Effector memory CD8-positive, alpha-beta T cell (primary cell): ENCODE measurements around the gene MACROD2.

Experiments used
- ATAC-seq: fragments of 150-1000 bp; cut with Tn5 transposase; replicated peaks from 2 replicates; pipeline ENCODE4 v1.10.0; 2021; ENCODE audit warnings: mild to moderate bottlenecking, moderate library complexity
- DNase-seq, 3 experiments: peaks; one replicate each; pipeline ENCODE4 v3.0.0; 2021
- H3K27ac Mint-ChIP-seq, 2 donors: one replicate each; pipeline ENCODE4 v1.8.0; 2022; ENCODE audit warnings: mild to moderate bottlenecking in 2 of 2, mixed read lengths in 2 of 2, moderate library complexity in 2 of 2
- H3K27me3 Mint-ChIP-seq, 2 donors: one replicate each; pipeline ENCODE4 v1.8.0; 2022; ENCODE audit warnings: mixed read lengths in 2 of 2
- H3K36me3 Mint-ChIP-seq: one replicate; pipeline ENCODE4 v1.8.0; 2022; ENCODE audit warnings: mild to moderate bottlenecking, moderate library complexity, mixed read lengths; ENCODE audit not compliant: insufficient read depth
- H3K4me1 Mint-ChIP-seq, 2 donors: one replicate each; pipeline ENCODE4 v1.8.0; 2022; ENCODE audit warnings: low read depth in 2 of 2, mixed read lengths in 2 of 2
- H3K4me3 Mint-ChIP-seq, 2 donors: one replicate each; pipeline ENCODE4 v1.8.0; 2022; ENCODE audit warnings: mild to moderate bottlenecking in 2 of 2, mixed read lengths in 2 of 2, moderate library complexity in 2 of 2
- H3K9me3 Mint-ChIP-seq, 2 donors: one replicate each; pipeline ENCODE4 v1.8.0; 2022; ENCODE audit warnings: mixed read lengths in 2 of 2

MACROD2 gene

DNA sequence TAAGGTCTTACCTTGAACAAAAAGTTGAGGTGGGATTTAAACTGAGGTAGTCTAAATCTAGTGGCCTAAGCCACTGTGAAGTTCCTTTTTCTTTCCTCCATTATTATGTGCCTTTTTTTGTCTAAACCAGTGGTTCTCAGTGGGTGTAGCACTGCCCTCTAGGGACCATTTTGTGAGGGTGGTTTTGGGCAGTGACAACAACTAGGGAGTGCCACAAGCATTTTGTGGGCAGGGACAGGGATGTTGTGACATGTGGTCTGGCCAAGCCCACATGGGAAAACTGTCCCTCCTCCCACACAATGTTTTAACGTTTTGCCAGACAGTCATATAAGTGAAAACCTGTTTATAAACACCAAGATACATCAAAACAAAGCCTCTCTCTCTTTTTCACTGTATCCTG lies 1241.5 kb downstream of the MACROD2 start:
- no peak for ATAC-seq
- H3K27me3 Mint-ChIP-seq = no peaks in the 10 kb centered on the region
- no peaks in the 10 kb centered on the region for H3K36me3 Mint-ChIP-seq
- DNase-seq = no peak
- no peak overlapping the region for H3K27ac Mint-ChIP-seq
- H3K4me3 Mint-ChIP-seq = no peak overlapping the region
- H3K9me3 Mint-ChIP-seq = peaks cover 7 to 10% of the 10 kb centered on the region in 2 donors
- H3K4me1 Mint-ChIP-seq = no peaks in the 10 kb centered on the region

DNA sequence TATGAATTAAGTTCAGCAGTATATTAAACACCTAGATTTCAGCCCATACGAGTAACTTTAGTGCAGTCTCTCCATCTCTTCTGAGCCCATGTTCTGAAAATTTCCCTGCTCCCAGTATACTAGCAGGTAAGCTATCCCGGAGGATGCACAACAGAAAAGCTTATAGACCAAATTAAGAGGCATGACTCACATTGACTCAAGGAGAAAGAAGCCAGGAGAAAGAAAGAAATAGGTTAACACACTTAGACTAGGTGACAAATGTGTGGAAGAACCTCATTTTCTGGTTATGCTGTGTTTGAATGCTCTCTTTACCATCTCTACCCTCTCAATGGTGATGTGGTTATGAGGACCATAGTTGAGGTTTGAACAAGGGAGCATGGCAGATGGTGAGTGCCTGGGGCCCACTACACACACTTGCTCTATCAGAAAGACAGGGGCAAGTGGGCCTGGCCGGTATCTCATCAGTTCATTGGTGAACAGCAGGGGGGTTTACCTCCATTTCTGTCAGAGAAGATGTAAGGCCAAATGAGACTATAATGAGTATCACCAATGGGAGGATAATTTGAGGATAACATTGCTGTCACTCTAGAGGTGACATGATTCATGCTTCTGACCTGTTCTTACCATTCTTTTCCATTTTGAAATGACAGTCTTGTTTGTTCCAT lies 1244.4 kb downstream of the MACROD2 start:
- H3K36me3 Mint-ChIP-seq = no peaks in the 10 kb centered on the region
- ATAC-seq = no peak
- no peak overlapping the region for H3K4me3 Mint-ChIP-seq
- no peaks in the 10 kb centered on the region for H3K27me3 Mint-ChIP-seq
- peaks cover 7 to 9% of the 10 kb centered on the region in 2 donors for H3K9me3 Mint-ChIP-seq
- H3K4me1 Mint-ChIP-seq = no peaks in the 10 kb centered on the region
- no peak for DNase-seq
- H3K27ac Mint-ChIP-seq = no peak overlapping the region

DNA sequence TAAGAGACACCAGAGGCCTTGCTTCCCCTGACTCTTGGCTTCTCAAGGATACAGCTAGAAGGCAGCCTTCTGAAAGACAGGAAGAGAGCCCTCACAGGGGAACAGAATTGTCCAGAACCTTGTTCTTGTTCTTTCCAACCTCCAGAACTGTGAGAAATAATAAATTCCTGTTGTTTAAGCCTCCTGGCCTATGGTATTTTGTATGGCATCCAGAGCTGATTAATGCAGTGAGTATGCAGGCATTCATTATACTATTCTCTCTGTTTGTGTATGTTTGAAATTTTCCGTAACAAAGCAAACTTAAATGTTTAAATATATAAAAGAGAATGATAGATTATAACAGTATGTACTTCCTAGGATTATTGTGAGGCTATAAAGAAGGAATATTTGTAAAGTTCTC lies 1245.5 kb downstream of the MACROD2 start:
- no peak for ATAC-seq
- no peak overlapping the region for H3K27ac Mint-ChIP-seq
- no peak overlapping the region for H3K4me3 Mint-ChIP-seq
- H3K4me1 Mint-ChIP-seq = no peaks in the 10 kb centered on the region
- no peaks in the 10 kb centered on the region for H3K27me3 Mint-ChIP-seq
- DNase-seq = no peak
- no peaks in the 10 kb centered on the region for H3K36me3 Mint-ChIP-seq
- peaks cover 7% of the 10 kb centered on the region in 2 donors for H3K9me3 Mint-ChIP-seq

DNA sequence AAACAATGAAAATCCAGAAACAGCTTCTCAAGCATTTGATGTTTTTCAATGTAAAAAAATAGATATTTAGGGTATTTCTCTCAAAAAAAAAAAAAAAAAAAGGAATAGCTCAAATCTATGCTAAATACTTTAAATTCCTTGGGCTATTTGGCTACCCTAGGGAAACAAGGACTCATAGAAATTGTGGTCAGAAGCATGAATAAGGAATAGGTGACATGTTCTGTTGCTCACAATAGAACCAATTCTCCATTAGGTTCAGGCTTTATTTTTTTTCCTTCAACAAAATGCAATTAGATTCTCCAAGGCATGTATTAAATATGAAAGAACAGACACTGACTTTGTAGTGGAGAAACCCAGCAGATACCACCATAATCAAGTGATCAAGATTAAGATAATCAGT lies 1246.4 kb downstream of the MACROD2 start:
- Mint-ChIP-seq H3K4me1 (no peaks in the 10 kb centered on the region), H3K4me3 (no peak overlapping the region), H3K9me3 (peaks cover 7% of the 10 kb centered on the region in 2 donors), H3K27me3 (no peaks in the 10 kb centered on the region), H3K27ac (no peak overlapping the region), H3K36me3 (no peaks in the 10 kb centered on the region)
- DNase-seq (no peak), ATAC-seq (no peak)

DNA sequence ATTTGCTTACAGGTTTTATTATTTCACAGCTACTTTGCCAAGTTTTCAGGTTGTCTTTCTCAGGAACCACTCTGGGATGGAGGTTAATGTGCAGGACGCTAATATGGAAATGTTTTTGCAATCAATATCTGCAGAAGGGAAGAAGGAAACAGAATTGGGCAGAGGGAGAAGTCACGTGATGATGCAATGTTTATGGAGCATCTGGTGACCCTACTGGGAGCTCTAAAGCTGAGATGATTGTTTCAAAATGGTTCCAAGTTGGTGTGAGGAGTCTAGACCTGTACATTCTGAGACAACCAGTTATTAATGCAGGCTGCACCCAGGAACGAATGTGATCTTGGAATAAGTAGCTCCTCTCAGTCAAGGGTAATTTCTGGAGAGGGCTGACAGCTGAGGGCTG lies 1247.5 kb downstream of the MACROD2 start:
- Mint-ChIP-seq H3K27me3 (no peaks in the 10 kb centered on the region), H3K4me1 (no peaks in the 10 kb centered on the region), H3K36me3 (no peaks in the 10 kb centered on the region), H3K4me3 (no peak overlapping the region), H3K27ac (no peak overlapping the region), H3K9me3 (peaks cover 2 to 6% of the 10 kb centered on the region in 2 donors)
- no peak for DNase-seq
- ATAC-seq = no peak

DNA sequence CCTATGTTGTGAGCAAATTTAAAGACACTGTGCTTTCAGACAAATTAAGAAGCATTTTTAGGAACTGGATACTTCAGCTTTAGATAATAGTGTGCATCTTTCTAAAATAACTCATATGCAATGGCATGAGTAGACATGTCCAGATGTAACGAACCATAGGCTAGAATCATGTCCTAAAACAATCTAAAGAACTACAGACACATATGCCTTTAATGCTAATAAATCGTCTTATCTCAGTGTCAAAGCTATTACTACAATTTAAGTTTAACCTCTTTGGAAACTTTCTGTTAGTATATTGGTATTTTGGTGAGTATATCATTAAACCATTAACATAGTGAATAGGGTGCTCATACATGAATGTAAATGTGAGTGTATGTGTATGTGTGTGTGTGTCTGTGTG lies 1250.6 kb downstream of the MACROD2 start:
- no peak for ATAC-seq
- Mint-ChIP-seq H3K27me3 (no peaks in the 10 kb centered on the region), H3K4me1 (no peaks in the 10 kb centered on the region), H3K36me3 (no peaks in the 10 kb centered on the region), H3K27ac (no peak overlapping the region), H3K9me3 (peaks cover 9 to 12% of the 10 kb centered on the region in 2 donors), H3K4me3 (no peak overlapping the region)
- no peak for DNase-seq

DNA sequence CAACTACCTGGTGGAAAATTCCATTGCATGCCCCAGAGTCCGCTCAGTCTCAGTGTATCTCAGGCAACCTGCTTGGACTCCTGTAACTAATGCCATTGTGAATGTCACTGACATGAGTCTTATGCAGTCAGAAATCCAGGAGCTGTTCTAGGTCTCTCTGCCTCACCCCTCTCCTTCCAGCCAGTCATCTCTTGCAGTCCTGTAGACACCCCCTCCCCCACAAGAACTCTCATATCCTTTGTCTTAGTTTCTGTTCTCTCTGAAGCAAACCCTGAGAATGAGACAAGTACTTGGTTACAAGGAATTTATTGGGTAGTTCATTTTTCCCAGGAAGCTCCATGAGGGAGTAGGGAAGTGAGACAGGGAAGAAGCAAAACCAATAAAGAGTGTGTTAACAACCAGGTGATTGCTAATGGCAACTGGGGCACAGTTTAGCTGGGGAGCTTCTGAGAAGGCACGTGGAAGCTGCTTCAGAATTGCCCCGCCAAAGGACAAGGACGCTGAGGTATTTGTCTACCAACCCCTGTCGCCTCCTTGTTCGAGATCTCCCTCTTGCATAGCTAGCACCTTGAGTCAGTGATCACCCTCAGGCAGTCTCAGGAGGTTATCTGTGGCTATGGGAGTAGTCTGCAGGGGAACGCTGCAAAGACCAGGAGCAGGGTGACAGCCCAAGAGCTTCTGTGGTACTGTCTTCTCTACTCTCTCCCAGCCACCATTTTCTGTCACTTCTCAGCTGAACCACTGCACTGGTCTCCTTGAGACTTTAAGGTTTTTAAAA lies 1253.5 kb downstream of the MACROD2 start:
- no peak for ATAC-seq
- no peak overlapping the region for H3K27ac Mint-ChIP-seq

DNA sequence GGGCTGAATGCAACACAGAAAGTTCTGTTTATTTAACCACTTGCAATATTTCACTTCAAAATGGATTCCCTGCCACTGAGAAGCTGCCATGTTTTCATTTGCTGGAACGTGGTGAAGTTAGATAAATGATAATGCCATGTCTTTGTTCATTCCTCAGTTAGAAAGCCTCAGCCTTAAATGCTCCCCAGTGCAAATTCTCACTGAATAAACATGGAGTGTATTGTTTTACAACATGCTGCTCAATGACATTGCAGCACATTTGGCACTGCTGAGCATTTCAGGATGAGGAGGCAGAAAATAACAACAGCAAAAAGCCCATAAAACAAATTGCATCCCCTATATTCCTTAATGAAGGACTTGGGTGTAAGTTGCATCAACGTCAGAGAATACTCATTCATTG lies 1255.9 kb downstream of the MACROD2 start:
- H3K27me3 Mint-ChIP-seq = no peaks in the 10 kb centered on the region

More for the DNA sequence above, 1253.5 kb downstream of the MACROD2 start:
- Mint-ChIP-seq H3K4me1 (no peaks in the 10 kb centered on the region), H3K9me3 (peaks cover 9 to 12% of the 10 kb centered on the region in 2 donors), H3K27me3 (no peaks in the 10 kb centered on the region), H3K4me3 (no peak overlapping the region), H3K36me3 (no peaks in the 10 kb centered on the region)
- DNase-seq = no peak

DNA sequence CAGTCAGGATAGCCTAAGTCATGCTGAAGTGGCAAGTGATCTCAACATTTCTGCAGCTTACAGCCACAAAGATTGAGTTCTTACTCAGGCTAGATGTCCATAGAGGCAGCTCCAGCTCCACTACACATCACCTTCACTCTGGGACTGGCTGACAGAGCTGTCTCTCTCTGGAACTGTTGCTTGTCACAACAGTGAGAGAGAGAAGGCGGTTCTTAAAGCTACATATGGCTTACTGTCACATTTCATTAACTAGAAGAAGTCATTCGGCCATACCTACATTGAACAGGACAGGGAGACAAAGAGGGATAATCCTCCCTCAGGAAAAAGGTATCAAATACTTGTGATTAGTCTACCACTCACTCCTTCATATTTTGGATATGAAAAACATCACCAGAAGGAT lies 1257.0 kb downstream of the MACROD2 start:
- Mint-ChIP-seq H3K27me3 (no peaks in the 10 kb centered on the region), H3K36me3 (no peaks in the 10 kb centered on the region), H3K4me3 (no peak overlapping the region), H3K27ac (no peak overlapping the region), H3K9me3 (peaks cover 9 to 11% of the 10 kb centered on the region in 2 donors), H3K4me1 (no peaks in the 10 kb centered on the region)
- DNase-seq (no peak), ATAC-seq (no peak)

More for the DNA sequence above, 1255.9 kb downstream of the MACROD2 start:
- Mint-ChIP-seq H3K4me1 (no peaks in the 10 kb centered on the region), H3K4me3 (no peak overlapping the region), H3K9me3 (peaks cover 9 to 14% of the 10 kb centered on the region in 2 donors), H3K27ac (no peak overlapping the region), H3K36me3 (no peaks in the 10 kb centered on the region)
- DNase-seq = no peak
- no peak for ATAC-seq

DNA sequence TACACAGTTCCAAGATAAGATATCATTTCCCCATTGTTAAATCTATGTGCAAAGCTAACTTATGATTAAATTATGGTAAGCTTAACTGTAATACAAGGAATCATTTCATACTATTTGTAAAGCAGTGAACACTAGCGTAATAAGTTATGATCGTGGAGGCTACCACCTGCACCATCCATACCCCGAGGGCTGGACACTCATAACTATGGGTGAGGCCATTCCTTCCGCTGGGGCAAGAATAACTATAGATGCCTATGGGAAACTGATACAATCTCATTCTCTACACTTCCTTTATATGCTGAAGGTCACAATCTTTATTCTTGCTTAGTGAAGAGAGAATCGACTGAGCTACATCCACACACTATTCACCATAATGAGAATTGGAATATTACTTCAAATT lies 1258.1 kb downstream of the MACROD2 start:
- DNase-seq (no peak), ATAC-seq (no peak)
- Mint-ChIP-seq H3K4me3 (no peak overlapping the region), H3K4me1 (no peaks in the 10 kb centered on the region), H3K9me3 (peaks cover 4 to 8% of the 10 kb centered on the region in 2 donors), H3K27me3 (no peaks in the 10 kb centered on the region), H3K36me3 (no peaks in the 10 kb centered on the region), H3K27ac (no peak overlapping the region)

DNA sequence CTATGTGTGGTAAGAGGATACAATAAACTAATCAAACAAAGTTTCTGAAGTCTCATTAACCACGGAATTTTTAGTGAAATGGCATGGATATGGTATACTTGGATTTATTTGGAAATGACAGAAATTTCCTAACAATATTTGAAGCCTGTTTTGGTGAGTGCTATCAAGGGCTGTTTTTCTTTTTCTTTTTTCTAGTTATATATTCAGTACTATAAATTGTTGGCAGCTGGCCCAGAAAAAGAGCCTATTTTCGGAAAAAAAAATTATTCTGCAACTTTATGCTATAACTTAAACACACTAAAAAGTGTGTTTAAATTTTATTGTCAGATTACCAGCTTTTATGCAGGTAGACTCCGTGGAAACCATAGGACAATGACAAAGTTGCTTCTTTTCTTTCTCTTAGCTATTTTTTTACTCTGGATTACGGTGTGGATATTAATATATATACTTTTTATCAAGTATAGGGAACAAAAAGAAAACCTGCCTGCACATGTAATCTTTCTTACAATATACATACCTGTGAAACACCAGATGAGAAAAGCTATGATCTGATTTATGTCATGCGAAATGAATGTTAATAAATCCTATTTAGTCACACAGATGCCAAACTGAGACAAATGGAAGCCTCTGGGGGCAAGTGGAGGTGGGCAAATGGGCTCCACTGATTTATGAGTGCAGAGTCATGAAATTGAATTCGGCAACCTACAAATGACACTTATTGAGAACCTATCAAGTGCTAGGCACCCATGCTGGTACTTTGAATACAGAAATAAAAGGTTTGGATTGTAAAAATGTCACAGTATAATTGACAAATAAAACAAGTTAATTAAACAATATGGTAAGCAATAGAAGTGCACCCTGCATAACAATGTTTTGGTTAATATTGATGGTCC lies 1261.6 kb downstream of the MACROD2 start:
- H3K27ac Mint-ChIP-seq = no peak overlapping the region
- no peak for ATAC-seq
- no peaks in the 10 kb centered on the region for H3K4me1 Mint-ChIP-seq
- H3K27me3 Mint-ChIP-seq = no peaks in the 10 kb centered on the region
- no peak for DNase-seq
- no peaks in the 10 kb centered on the region for H3K36me3 Mint-ChIP-seq
- H3K9me3 Mint-ChIP-seq = peaks cover 0 to 4% of the 10 kb centered on the region in 2 donors
- H3K4me3 Mint-ChIP-seq = no peak overlapping the region

DNA sequence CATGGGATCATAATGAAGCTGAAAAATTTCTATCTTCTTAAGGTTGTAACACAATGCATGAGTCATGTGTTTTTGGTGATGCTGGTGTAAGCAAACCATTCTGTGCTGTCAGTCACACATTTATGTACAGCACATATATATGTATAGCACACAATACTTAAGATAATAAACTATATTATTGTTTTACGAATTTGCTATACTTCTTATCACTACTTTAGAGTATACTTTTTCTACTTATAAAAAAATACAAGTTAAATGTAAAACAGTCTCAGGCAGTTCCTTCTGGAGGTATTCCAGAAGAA lies 1262.2 kb downstream of the MACROD2 start:
- ATAC-seq = no peak
- Mint-ChIP-seq H3K4me3 (no peak overlapping the region), H3K27ac (no peak overlapping the region), H3K36me3 (no peaks in the 10 kb centered on the region), H3K27me3 (no peaks in the 10 kb centered on the region), H3K4me1 (no peaks in the 10 kb centered on the region), H3K9me3 (peaks cover 0 to 4% of the 10 kb centered on the region in 2 donors)
- DNase-seq = no peak

DNA sequence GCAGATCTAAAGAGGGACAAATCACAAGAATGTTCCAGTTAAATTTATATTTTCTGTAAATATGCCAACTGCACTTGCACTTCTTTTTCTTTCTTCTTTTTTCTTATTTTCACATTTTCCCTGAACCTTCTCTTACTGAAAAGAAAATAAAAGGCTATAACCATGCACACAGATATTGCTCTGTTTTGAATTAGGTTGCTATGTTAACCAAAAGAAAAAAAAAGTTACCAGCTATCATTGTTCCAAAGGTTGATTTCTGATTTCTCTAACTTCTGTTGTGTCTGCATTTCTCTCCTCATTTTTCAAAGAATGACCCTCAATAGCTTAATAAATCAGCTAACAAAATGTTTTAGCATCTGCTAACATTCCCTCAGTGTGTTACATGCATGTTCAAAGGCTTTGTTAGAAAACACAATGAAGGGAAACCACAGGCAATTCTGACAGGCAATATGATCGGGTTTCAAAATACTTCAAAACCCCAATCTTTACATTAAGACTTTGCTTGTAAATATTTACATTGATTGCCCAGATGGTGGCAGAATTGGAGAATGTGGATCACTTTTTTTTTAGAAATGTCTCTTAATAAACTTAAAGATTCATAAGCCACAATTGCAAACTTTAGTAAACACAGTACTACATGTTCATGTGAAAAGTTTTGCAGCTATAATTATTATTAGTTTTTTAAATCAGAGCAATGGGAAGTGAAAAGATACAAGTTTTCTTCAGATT lies 1270.4 kb downstream of the MACROD2 start:
- Mint-ChIP-seq H3K4me1 (no peaks in the 10 kb centered on the region), H3K4me3 (no peak overlapping the region), H3K9me3 (peaks cover 9 to 30% of the 10 kb centered on the region in 2 donors), H3K27ac (no peak overlapping the region), H3K36me3 (no peaks in the 10 kb centered on the region), H3K27me3 (no peaks in the 10 kb centered on the region)
- DNase-seq (no peak), ATAC-seq (no peak)
